Choroid plexus epithelial cell (primary cell): Measurements from ENCODE around the gene PTPRG.

Experiments used
- DNase-seq: peaks from one replicate; pipeline ENCODE4 v3.0.0-alpha.2; 2010; ENCODE audit warnings: low read depth
- H3K4me3 ChIP-seq: 2 replicates; pipeline ENCODE4 v1.5.1; 2011; ENCODE audit warnings: low read depth, mild to moderate bottlenecking, control low read depth, low read length, moderate library complexity
- TF ChIP-seq, protein P1 (sequence below): conservative IDR thresholded peaks from 2 replicates; pipeline ENCODE4 v1.5.1; 2011; ENCODE audit warnings: low read depth, mild to moderate bottlenecking, control low read depth, inconsistent platforms, low read length, moderate library complexity

The PTPRG gene

DNA sequence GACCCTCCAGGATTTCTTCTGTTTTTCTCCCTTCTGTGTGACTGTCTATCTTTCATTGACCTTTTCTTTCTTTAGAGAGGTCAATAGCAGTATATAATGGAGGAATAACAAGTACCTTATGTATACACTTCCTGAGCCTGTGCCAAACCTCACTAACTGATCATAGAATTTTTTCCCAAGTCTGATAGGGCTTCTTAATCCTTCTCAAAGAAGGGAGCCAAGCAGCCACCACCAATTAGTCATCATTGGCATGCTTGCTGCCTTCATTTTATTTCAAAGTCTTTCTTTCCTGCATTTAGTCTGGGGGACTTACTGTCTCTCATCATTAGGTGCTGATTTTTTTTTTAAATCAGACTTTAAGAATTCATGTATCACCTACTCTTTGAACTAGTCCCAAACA lies 485.0 kb downstream of the PTPRG start:
- TF ChIP-seq, protein P1, sequence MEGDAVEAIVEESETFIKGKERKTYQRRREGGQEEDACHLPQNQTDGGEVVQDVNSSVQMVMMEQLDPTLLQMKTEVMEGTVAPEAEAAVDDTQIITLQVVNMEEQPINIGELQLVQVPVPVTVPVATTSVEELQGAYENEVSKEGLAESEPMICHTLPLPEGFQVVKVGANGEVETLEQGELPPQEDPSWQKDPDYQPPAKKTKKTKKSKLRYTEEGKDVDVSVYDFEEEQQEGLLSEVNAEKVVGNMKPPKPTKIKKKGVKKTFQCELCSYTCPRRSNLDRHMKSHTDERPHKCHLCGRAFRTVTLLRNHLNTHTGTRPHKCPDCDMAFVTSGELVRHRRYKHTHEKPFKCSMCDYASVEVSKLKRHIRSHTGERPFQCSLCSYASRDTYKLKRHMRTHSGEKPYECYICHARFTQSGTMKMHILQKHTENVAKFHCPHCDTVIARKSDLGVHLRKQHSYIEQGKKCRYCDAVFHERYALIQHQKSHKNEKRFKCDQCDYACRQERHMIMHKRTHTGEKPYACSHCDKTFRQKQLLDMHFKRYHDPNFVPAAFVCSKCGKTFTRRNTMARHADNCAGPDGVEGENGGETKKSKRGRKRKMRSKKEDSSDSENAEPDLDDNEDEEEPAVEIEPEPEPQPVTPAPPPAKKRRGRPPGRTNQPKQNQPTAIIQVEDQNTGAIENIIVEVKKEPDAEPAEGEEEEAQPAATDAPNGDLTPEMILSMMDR: no peak

DNA sequence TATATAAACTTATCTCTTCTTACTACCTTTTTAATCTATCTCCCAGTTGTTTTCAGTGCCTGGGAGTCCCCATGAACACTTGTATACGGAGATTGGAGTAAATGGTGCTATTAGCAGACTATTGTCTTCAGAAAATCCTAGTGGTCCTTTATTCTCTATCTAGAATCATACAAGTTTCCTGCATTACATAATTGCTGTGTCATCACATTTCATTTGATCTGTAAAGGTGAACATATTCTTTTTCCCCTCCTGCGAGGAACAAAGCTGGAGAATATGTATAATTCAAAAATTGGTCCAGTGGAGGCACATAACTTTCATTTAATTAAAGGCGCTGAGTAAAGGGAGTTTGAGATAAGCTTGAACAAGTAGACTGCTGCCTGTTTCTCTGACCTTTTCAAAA lies 487.2 kb downstream of the PTPRG start:
- H3K4me3 ChIP-seq: no peak overlapping the region
- DNase-seq: no peak
- TF ChIP-seq, protein P1: no peak

More for the DNA sequence above, 485.0 kb downstream of the PTPRG start:
- no peak overlapping the region for H3K4me3 ChIP-seq
- DNase-seq: peak; percentile 30

DNA sequence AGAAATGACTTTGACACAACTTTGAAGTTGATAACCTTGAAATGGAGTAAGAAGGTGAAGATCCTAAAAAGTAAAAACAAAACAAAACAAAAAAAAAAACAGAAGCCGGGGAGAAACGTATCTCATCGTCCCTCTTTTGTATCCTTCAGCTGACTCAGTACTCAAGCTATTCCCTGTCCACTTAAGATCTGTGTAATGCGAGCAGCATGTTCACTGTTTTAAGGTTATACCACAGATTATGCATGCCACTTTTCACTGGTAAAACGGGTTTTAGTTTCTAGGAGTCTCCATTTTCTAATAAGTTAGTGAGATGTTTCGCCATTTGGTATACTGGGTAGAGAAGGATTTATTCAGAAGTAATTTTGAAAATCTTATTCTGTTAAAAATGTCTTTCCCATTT lies 487.7 kb downstream of the PTPRG start:
- H3K4me3 ChIP-seq: no peak overlapping the region
- TF ChIP-seq, protein P1: no peak
- peak; percentile 30 for DNase-seq

DNA sequence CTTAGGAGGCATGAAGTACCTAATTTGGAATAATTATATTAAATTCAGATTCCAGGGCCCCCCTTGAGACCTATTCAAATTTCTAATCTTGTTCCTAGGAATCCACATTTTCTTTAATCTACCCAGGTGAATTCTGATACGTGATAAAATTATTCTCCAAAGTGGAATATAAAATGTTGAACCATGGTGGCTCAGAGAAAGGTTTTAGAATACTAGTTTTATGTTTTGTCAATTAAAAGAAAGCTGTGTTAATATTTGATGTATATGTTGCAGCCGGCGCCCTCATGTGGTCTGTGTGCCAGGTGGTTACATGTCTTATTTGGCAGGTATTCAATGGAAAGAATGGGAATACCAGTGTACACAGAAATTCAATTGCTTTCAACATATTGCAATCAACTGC lies 490.1 kb downstream of the PTPRG start:
- TF ChIP-seq, protein P1: peak; percentile 63
- peak; percentile 60 for DNase-seq
- H3K4me3 ChIP-seq: no peak overlapping the region

DNA sequence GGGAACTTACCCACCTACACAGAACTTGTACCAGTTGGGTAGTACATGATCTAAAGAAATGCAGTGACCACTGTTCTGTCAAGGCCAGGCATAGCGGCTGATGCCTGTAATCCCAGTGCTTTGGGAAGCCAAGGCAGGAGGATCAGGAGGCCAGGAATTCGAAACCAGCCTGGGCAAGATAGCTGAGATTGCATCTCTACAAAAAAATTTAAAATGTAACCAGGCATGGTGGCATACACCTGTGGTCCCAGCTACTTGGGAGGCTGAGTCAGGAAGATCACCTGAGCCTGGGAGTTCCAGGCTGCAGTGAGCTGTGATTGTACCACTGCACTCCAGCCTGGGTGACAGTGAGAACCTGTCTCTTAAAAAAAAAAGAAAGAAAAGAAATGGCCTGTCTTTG lies 491.0 kb downstream of the PTPRG start:
- DNase-seq: no peak
- no peak overlapping the region for H3K4me3 ChIP-seq
- TF ChIP-seq, protein P1: no peak

DNA sequence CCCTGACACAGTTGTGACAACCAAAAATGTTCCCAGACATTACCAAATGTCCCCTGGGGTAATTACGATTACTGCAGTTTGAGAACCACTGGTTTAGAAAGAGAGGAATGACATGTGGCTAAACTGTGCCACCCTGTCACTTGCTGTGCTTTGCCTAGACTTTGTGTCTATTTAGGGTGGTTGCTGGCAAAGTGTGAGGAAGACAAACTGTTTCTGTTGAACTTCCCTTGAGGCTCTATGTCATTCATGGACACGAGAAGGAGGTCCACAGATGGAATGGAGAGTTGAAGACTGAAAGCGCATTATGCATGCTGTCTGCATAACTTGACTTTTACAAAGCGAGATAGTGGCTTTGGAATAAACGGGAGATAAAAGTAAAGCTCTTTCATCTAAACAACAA lies 495.3 kb downstream of the PTPRG start:
- H3K4me3 ChIP-seq: no peak overlapping the region
- TF ChIP-seq, protein P1: no peak
- DNase-seq: no peak

DNA sequence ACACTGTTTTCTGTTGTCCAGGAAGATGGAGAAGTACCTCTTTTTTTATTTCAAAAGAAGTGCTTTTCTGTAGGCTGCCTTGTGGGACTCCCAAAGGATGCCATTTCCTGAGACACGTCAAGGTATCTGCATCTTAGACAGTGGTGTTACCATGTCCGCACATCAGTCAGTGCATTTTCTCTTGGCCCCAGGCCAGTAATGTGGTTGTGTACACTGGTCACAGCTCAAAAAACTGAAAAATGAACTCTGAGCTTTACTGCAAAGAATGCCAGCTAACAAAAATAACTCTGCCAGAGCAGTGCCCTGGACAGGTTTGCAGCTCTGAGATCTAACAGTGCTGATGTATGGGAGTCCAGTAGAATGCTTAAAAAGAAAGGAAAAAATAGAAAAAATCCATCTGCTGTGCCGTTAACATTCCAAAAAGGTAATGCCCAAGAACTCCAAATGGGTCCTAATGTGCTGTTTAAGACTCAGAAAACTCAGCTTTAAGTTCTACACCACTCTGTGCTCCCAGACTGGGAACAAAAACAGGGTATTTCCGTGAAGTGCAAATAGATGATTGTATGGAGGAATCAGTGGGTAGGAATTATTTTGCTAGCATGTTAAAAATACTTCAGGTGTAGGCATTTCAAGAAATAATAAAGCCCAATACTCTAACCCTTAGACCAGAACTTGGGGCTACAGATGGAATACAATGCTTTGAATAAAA lies 496.1 kb downstream of the PTPRG start:
- no peak overlapping the region for H3K4me3 ChIP-seq
- DNase-seq: no peak
- TF ChIP-seq, protein P1: no peak
